HG03135 (cell line): ENCODE results near the gene C8B.

Experiments used
- ATAC-seq: cut with Tn5 transposase; IDR thresholded peaks from one replicate; pipeline ENCODE4 v1.9.1; 2021; ENCODE audit warnings: mild to moderate bottlenecking, moderate library complexity; ENCODE audit not compliant: unreplicated experiment

C8B gene

DNA sequence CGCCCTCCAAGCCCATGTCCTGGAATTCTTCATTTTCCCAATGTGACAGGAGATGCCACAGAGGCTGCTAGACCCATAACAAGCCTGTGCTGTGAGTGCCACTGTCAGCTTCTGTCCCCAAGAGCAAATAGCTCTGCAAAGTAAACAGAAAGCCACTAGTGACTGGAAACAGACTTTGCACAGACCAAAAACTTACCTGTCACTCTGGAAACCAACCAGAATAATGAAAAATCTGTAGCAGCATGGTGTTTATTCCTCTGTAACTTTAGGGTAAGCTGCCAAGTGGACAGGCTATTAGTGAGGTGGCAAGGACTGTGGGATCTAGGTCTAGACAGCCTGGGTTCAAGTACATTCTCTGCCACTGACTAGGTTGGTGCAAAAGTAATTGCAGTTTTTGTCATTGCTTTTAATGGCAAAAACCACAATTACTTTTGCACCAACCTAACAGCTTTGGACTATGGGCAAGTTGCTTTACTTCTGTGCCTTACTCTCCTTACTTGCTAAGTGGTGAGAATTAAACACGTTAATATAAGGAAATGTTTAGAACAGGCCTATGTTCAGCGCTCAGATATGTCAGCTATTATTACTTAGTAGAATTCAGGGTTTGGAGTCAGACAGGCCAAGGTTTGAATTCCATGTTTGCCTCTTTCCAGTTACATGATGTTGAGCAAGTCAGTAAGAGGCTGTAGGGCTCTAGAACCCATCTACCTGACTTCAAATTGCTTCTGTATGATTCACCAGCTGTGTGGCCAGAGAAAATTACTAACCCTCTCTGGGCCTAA, at the start of gene C8B:
Gene C8B, minus strand, starts transcription at position 100 of the 782 bp plus-strand sequence. Its CDS starts 67 bp downstream, at position 33.
- ATAC-seq, result no peak

DNA sequence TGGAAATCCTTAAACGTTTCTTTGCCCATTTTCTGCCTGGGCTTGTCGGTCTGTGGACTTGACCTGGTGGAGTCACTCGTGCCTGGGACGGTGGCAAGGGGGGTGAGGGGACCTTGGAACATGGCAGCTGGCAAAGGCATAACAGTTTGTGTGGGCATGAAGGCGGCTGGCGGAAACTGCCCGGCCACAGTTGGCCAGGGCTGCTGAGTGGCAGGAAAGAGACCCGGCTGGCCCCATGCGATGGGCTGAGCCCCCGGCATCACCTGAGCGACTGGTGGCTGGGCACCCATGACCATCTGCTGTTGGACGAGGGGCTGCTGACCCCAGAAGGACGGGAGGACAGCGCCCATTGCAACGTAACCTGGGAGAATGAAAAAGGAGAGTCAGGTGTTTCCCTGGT, 49.3 kb upstream of the C8B start:
- no peak for ATAC-seq

GRCh38 chr1:57013522-57013921, 47.7 kb upstream of the C8B start:
- no peak for ATAC-seq

DNA sequence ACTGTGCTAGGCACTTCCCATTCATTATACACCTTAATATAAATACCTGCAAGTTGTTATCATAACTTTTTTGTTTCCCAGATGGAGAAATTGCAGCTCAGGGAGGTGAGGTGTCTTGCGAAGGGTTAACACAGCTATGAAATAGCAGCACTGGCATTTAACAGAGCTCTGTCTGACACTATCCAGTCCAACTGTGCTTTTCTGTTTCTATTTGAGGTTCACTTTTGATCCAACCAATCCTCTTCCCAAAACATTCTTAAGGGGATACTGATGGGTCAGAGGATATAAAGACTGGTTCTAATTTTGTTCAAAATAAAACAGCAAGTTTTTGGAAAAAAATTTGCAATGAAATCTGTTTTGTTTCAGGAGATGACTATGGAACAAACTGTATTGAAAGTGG, 46.5 kb upstream of the C8B start:
- no peak for ATAC-seq

- ATAC-seq, result no peak
Observed at GRCh38 chr1:57010511-57010910, 44.7 kb upstream of the C8B start.

DNA sequence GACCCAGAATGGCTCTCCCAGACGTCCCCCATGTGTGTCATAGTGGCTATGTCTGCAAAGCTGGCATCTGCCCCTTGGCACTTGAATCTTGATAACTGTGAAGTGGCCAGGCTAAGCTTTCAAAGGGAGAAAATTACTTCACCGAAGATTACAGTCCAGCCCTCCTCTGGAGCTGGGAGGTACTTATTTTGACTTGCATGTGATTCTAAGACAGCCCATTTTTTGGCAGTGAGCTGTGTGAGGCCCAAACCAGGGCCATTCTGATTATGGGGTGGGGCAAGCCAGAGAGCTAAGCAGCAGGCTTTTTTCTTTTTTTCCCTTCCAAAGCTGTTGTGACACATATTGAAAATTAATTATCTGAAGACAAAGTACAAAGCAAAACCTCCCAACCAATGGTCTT, 42.1 kb upstream of the C8B start:
- ATAC-seq, result no peak

DNA sequence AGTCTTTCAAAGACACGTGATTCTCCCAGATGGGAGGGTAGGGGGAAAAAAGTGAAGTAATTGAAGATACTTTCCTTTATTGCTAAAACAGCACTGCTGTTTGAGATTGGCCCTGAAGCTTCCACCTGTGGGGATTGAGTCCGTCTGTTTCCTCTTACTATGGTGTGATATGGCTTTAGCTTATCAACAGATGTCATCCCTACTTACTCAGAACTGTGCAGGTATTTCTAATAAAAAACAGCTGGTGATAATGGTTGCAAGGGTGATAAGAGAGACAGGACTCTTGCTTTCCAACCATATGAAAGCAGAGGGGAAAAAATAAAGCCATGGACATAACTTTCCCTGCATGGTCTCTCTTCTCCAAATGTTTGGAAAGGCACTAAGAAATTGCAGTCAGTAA, 41.7 kb upstream of the C8B start:
- no peak for ATAC-seq

- no peak for ATAC-seq
Observed at GRCh38 chr1:57003398-57004139, 37.8 kb upstream of the C8B start.

DNA sequence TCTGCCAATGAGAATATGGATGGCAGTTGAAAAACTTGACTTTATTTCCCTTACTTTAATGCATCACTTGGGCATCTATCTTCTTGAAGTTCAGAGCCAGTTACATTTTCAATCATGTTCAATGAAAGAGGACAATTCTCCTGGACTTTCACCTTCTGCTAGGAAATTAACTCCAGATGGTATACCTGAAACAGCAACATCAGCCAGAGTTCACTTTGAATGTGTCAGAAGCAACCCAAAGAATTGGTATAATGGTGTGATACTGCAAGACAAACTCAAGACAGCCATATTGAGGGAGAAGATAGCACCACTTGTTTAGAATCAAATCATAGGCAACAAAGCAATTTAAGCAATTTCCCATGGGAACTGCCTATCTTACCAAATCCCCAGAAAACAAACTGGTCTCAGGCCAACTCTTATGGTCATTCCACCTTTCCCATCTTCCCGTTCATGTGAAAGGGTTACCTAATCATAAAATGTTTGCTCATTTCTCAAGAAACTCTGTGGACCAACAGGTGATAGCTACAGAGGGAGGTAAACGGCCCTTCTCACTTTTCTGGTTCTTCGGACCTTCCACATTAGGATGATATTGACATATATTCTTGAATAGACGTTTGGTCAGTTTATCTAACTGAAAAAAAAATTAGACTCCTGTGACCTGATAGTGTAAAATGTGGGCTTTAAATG, 29.7 kb upstream of the C8B start:
- ATAC-seq, result no peak

DNA sequence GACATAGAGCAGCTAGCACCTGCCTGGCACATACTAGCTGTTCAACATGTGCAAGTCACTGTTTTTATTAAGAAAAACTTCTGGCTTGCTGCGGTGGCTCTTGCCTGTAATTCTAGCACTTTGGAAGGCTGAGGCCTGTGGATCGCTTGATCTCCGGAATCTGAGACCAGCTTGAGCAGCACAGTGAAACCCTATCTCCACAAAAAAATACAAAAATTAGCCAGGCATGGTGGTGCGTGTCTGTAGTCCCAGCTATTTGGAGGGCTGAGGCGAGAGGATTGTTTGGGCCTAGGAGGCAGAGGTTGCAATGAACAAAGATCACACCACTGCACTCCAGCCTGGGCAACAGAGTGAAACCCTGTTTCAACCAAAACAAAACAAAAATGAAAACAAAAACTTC, 27.7 kb upstream of the C8B start:
- no peak for ATAC-seq

- ATAC-seq, result no peak
Observed at GRCh38 chr1:56992318-56993125, 26.7 kb upstream of the C8B start.

DNA sequence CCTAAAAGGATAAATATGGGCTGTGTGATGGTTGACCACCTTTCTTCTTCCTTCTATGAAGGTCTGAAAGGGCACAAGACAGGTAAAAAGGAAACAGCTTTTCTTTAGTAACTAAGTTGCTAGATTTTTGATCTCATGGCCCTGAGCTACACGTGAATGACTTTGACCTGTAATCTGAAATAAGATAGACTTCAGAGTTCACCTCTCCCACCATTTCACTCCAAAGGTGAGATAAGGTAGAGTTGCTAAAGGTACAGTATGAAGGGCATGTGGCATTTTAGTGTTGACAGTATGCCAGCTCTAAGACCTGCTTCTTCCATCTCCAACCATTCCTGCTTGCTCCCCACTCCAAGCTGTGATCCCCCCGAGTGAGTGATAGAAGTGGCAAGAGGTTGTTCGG, 25.8 kb upstream of the C8B start:
- ATAC-seq, result no peak

- ATAC-seq, result no peak
Observed at GRCh38 chr1:56986397-56986796, 20.6 kb upstream of the C8B start.

GRCh38 chr1:56985857-56986256, 20.0 kb upstream of the C8B start:
- ATAC-seq, result no peak

GRCh38 chr1:56983484-56983883, 17.7 kb upstream of the C8B start:
- ATAC-seq, result no peak

DNA sequence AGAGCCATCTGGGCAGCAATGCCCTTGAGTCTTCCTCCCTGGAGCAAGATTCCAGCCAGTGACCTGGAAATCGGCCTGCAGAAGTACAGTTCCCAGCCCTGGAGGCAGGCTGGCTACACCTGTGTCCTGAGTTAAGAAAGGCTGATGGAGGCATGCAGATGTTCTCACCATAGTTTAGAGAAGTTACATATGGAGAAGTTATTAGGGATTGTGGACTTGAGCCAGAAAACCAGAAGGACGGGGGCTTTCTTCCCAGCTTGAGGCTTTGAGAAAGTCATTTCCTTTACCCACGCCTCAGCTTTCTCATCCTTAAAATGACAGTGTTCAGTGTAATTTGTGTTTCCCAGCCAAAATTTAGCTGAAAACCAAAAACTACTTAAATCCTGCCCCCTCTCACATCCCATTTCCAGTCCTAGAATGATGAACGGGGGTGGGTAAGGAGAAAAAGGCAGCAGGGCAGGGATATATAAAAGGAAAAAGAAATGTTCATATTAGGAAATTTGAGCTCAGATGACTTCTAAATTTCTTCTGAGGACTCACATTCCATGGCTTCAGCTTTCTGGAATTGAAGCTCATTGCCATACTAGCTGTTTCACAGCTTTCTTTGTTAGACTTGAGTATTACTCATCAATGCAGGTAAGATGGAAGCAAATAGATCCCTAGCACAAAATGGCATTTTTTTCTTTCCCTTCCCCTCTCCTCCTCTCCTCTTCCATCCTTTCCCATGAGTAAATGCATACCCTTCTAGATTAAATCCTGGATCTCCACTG, 14.4 kb upstream of the C8B start:
- no peak for ATAC-seq

DNA sequence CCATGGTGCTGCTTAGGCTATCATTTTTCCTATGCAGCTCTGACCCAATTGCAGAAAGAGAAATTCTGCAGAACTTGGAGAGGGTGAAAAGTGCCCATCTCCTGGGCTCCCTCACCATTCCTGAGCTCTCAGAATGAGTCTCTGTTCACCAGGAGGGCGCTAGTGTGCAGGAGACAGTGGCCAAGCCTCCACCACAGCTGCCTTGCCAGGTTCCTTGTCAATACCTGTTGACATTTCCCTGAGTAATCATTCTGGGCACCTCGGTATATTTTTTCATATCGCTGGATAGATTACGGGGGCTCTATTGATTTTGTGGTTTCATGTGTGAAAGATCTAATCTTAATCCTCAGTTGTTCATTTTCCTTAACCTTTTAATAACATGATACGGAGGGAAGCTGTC, 13.0 kb upstream of the C8B start:
- ATAC-seq, result no peak

DNA sequence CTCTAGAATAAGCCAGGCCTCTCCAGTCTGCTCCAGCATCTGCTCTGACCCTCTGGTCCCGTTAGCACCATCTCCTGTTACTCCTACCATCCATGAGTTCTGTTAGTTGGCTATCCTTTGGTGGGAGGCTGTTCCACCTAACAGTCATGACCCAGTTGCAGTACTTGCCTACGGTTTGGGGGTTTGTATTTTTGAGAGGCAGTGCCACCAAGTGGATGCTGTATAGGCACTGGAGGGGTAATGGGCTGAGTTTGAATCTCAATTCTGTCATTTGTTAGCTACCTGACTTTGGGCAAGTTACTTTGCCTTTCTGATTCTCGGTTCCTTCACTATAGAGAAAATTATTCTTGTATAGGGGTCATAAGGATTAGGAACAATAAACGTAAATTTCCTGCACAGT, 12.1 kb upstream of the C8B start:
- ATAC-seq, result no peak

DNA sequence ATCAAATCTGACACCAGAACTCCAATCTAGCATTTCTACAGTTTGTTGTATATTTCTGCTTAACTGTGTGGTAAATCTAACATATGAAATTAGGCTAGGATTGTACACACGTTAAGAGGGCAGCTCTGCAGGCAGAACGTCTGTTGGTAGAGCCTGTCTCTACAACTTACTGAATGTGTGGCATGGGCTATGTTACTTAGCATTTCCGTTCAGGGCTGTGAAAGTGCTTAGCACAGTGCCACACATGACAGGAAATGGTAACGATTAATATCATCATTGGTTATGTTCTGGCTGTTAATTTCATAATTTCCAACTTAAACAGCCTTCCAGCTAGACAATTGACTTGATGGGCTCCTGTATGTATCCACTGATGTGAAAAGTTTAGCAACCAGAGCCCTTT, 9.6 kb upstream of the C8B start:
- ATAC-seq, result no peak
